Esophagus squamous epithelium (tissue), 4 donors: ENCODE data around the gene ABCA1.

Experiments
- POLR2A ChIP-seq, 4 donors: fragments of 450-650 bp; IDR thresholded peaks; one replicate each; pipeline ENCODE4 v1.6.1; 2017; ENCODE audit warnings: antibody characterized with exemption in 4 of 4, mild to moderate bottlenecking in 4 of 4, moderate library complexity in 3 of 4
- TF ChIP-seq, protein P1 (sequence below), 6 experiments: fragments of 450-650 bp in 4 of 6; fragments of 200-600 bp in 2 of 6; sonication (generic) in 2 of 6; IDR thresholded peaks; one replicate each; pipeline ENCODE4 v1.5.1; 2016 to 2019; ENCODE audit warnings: antibody characterized with exemption in 6 of 6, mild to moderate bottlenecking in 4 of 6, moderate library complexity in 4 of 6

- TF ChIP-seq, protein P1, sequence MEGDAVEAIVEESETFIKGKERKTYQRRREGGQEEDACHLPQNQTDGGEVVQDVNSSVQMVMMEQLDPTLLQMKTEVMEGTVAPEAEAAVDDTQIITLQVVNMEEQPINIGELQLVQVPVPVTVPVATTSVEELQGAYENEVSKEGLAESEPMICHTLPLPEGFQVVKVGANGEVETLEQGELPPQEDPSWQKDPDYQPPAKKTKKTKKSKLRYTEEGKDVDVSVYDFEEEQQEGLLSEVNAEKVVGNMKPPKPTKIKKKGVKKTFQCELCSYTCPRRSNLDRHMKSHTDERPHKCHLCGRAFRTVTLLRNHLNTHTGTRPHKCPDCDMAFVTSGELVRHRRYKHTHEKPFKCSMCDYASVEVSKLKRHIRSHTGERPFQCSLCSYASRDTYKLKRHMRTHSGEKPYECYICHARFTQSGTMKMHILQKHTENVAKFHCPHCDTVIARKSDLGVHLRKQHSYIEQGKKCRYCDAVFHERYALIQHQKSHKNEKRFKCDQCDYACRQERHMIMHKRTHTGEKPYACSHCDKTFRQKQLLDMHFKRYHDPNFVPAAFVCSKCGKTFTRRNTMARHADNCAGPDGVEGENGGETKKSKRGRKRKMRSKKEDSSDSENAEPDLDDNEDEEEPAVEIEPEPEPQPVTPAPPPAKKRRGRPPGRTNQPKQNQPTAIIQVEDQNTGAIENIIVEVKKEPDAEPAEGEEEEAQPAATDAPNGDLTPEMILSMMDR (IDR thresholded peaks at IDR 0.05): peak in 4 of 6 experiments; percentile 17 to 46 (median 34)
- no peak for TF ChIP-seq POLR2A (IDR thresholded peaks at IDR 0.05)
Measured at GRCh38 chr9:104780796-104781395, 147.1 kb downstream of the ABCA1 start.
